GM10248 (cell line): ENCODE data around the gene POLR1E.

Source experiments
- CTCF ChIA-PET: fragments of 300-600 bp; sonication (Branson Sonifier 250); formaldehyde crosslinking; extraction: SDS; loops from one replicate; lab custom pipeline; 2021; ENCODE audit warnings: antibody characterized with exemption; lab: Yijun Ruan, JAX
- POLR2A ChIA-PET: fragments of 350-650 bp; sonication (Branson Sonifier 250); formaldehyde crosslinking; extraction: SDS; loops from one replicate; lab custom pipeline; 2020; ENCODE audit warnings: antibody characterized with exemption; lab: Yijun Ruan, JAX
- DNase-seq: peaks from one replicate; pipeline ENCODE4 v3.0.0; 2012; ENCODE audit errors: extremely low spot score
- CTCF ChIP-seq: IDR thresholded peaks from 2 replicates; pipeline ENCODE4 v1.5.1; 2012; ENCODE audit warnings: mild to moderate bottlenecking, low read depth; ENCODE audit errors: extremely low read depth, missing control alignments, control extremely low read depth

POLR1E gene

GRCh38 chr9:37538099-37538498, 52.4 kb downstream of the POLR1E start:
- no peak for TF ChIP-seq CTCF
- POLR2A ChIA-PET: no interaction called here
- CTCF ChIA-PET: interaction anchor here (1.0 kb wide), 1 partner anchor 56 kb away, joined by 3 read pairs; no protein-coding TSS in a partner anchor
- DNase-seq: no peak

- ChIA-PET CTCF (no interaction called here), POLR2A (no interaction called here)
- no peak for DNase-seq
- no peak for TF ChIP-seq CTCF
These were observed 53.9 kb downstream of the POLR1E start for GRCh38 chr9:37539634-37540033.

GRCh38 chr9:37540634-37541033, 54.9 kb downstream of the POLR1E start:
- CTCF ChIA-PET: no interaction called here
- DNase-seq: no peak
- no peak for TF ChIP-seq CTCF
- POLR2A ChIA-PET: no interaction called here

GRCh38 chr9:37541465-37541864, 55.7 kb downstream of the POLR1E start:
- DNase-seq: no peak
- no peak for TF ChIP-seq CTCF
- CTCF ChIA-PET: no interaction called here
- POLR2A ChIA-PET: no interaction called here

GRCh38 chr9:37542488-37542887, 56.7 kb downstream of the POLR1E start:
- no peak for TF ChIP-seq CTCF
- CTCF ChIA-PET: no interaction called here
- no peak for DNase-seq
- POLR2A ChIA-PET: no interaction called here

GRCh38 chr9:37542895-37543294, 57.1 kb downstream of the POLR1E start:
- ChIA-PET POLR2A (no interaction called here), CTCF (no interaction called here)
- TF ChIP-seq CTCF: no peak
- DNase-seq: no peak

- DNase-seq: no peak
- POLR2A ChIA-PET: no interaction called here
- CTCF ChIA-PET: no interaction called here
- TF ChIP-seq CTCF: no peak
These were observed 57.7 kb downstream of the POLR1E start for GRCh38 chr9:37543468-37543867.
